Stomach (tissue), 9 donors: ENCODE data around the gene COL24A1. TPM values are rescaled to one million over a fixed set of nuclear protein-coding genes. Genes with fewer than 3 reads are reported as not detected.

Source experiments
- DNase-seq, 2 donors: peaks; one replicate each; pipeline versions ENCODE4 v3.0.0 to v3.0.0-alpha.2; 2013 to 2019
- H3K27ac ChIP-seq, 5 donors: fragments of 200-600 bp in 4 of 5; sonication (generic) in 4 of 5; one replicate each; pipeline ENCODE4 v1.5.1; 2013 to 2019; ENCODE audit warnings: mild to moderate bottlenecking in 1 of 5, moderate library complexity in 1 of 5
- H3K27me3 ChIP-seq, 3 donors: fragments of 200-600 bp; sonication (generic); one replicate each; pipeline ENCODE4 v1.5.1; 2017 to 2019; ENCODE audit warnings: mixed run types in 1 of 3
- H3K36me3 ChIP-seq, 4 donors: fragments of 200-600 bp; sonication (generic); 1 replicate in 3 of 4; 2 replicates in 1 of 4; pipeline ENCODE4 v1.5.1; 2016 to 2019
- H3K4me1 ChIP-seq, 4 donors: fragments of 200-600 bp; sonication (generic); one replicate each; pipeline ENCODE4 v1.5.1; 2016 to 2019
- H3K4me3 ChIP-seq, 4 donors: fragments of 200-600 bp; sonication (generic) in 3 of 4; one replicate each; pipeline ENCODE4 v1.5.1; 2016 to 2019; ENCODE audit warnings: mild to moderate bottlenecking in 1 of 4
- H3K9me3 ChIP-seq, 4 donors: fragments of 200-600 bp; sonication (generic); one replicate each; pipeline ENCODE4 v1.5.1; 2016 to 2019
- EP300 ChIP-seq: sonication (generic); formaldehyde crosslinking; IDR thresholded peaks from one replicate; pipeline ENCODE4 v1.6.1; 2017; ENCODE audit warnings: antibody characterized with exemption
- POLR2A ChIP-seq, 4 donors: fragments of 450-650 bp; IDR thresholded peaks; one replicate each; pipeline ENCODE4 v1.6.1; 2016; ENCODE audit warnings: antibody characterized with exemption in 4 of 4, control low read depth in 2 of 4, mild to moderate bottlenecking in 1 of 4, moderate library complexity in 1 of 4
- POLR2AphosphoS5 ChIP-seq, 3 donors: sonication (generic); formaldehyde crosslinking; IDR thresholded peaks; one replicate each; pipeline ENCODE4 v1.6.1; 2016; ENCODE audit warnings: antibody characterized with exemption in 3 of 3
- WGBS, 5 donors: extraction: QIAGEN DNeasy Blood & Tissue Kit in 3 of 5; methylation state at CpG; one replicate each; pipeline versions ENCODE4 v1.1.5 to v1.1.7; 2013 to 2018; 5-methylcytosine and 5-hydroxymethylcytosine counted together
- intact Hi-C: fragments of 100-400 bp; cut with DNase I; formaldehyde crosslinking; loops from one replicate; pipeline ENCODE4 v1.15.1; 2023; ENCODE audit warnings: low total_unique reads
- polyA plus RNA-seq, 3 donors: library from polyadenylated mRNA; stranded (reverse); fragments of 200-250 nt; gene quantifications; one replicate each; pipeline ENCODE4 v1.2.3, GENCODE V29; 2013
- total RNA-seq, 5 donors: library from RNA; depleted of rRNA; stranded (reverse); fragments of >200 nt; gene quantifications; one replicate each; pipeline versions ENCODE4 v1.1.0 to v1.2.3, GENCODE V29; 2014 to 2016
- TF ChIP-seq, protein P1 (sequence below), 7 experiments: fragments of 450-650 bp in 4 of 7; fragments of 200-600 bp in 3 of 7; sonication (generic) in 3 of 7; IDR thresholded peaks; one replicate each; pipeline ENCODE4 v1.5.1; 2016 to 2019; ENCODE audit warnings: antibody characterized with exemption in 7 of 7, control low read depth in 2 of 7, mild to moderate bottlenecking in 1 of 7
- donor health status: healthy with polysubstance abuse.
- donor health status: Bipolar disorder and iron deficiency.
- donor health status: healthy.

The COL24A1 gene
- total and polyA plus RNA-seq, 8 donors, result under 0.01 to 2.4 (median 0.34) TPM; not detected in 2

DNA sequence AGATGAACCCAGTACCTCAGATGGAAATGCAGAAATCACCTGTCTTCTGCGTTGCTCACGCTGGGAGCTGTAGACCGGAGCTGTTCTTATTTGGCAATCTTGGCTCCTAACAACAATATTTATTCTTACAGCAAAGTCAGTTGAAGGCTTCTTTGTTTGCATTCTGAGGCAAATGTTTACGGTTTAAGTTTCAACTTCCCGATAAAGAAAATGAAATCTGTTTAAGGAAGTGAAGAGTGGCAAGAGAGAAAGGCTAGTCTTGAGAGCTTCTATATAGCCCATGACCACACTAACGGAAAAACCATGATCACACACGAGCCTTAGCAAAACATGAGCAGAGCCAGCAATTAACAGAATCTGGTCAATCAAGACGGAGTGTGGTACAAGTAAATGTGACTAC lies 325.7 kb downstream of the COL24A1 start:
- intact Hi-C loops, result no loop called here
- no peak overlapping the region for H3K27ac ChIP-seq
- peaks cover 0 to 7% (median 3%) of the 10 kb centered on the region in 4 donors for H3K9me3 ChIP-seq
- no peak overlapping the region for H3K4me3 ChIP-seq
- no peaks in the 10 kb centered on the region for H3K36me3 ChIP-seq
- TF ChIP-seq EP300 (no peak), POLR2A (IDR thresholded peaks at IDR 0.05) (no peak), POLR2AphosphoS5 (IDR thresholded peaks at IDR 0.05) (no peak)
- TF ChIP-seq, protein P1, sequence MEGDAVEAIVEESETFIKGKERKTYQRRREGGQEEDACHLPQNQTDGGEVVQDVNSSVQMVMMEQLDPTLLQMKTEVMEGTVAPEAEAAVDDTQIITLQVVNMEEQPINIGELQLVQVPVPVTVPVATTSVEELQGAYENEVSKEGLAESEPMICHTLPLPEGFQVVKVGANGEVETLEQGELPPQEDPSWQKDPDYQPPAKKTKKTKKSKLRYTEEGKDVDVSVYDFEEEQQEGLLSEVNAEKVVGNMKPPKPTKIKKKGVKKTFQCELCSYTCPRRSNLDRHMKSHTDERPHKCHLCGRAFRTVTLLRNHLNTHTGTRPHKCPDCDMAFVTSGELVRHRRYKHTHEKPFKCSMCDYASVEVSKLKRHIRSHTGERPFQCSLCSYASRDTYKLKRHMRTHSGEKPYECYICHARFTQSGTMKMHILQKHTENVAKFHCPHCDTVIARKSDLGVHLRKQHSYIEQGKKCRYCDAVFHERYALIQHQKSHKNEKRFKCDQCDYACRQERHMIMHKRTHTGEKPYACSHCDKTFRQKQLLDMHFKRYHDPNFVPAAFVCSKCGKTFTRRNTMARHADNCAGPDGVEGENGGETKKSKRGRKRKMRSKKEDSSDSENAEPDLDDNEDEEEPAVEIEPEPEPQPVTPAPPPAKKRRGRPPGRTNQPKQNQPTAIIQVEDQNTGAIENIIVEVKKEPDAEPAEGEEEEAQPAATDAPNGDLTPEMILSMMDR (IDR thresholded peaks at IDR 0.05), result no peak
- DNase-seq, result no peak
- H3K27me3 ChIP-seq, result no peaks in the 10 kb centered on the region
- WGBS, 5 donors, result 44 to 71% (median 60%) methylated on average over 8 of the region's 8 CpGs
- no peaks in the 10 kb centered on the region for H3K4me1 ChIP-seq

DNA sequence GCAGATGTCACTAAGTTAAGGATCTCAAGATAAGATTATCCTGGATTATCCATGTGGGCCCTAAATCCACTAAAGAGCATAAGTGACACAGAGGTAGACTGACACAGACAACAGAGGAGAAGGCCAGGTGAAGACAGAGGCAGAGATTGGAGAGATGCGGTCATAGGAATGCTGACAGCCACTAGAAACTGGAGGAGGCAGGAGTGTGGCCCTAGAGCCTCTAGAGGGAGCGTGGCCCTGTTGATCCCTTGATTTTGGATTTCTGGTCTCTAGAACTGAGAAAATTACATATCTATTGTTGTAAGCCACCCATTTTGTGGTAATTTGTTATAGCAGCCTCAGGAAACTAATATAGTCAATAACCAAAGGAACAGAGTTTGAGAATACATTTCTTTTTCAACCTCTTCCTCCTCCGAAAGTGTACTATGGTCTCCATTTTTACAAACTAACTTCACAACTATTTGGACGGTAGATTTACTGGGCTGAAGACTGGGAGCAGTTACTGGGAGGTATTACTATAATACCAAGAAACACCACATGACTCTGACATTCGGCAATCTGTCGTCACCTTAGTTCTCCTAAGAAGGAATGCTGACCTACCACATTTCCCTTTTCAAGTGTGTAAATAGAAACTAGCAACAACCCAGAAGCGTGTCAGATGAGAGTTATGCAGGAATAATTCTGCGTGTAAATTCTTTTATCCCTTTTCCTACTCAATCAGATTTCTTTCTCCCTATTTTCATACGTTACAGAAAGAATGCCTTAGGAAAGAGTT lies 332.3 kb downstream of the COL24A1 start:
- no peak for DNase-seq
- no peak for TF ChIP-seq POLR2AphosphoS5 (IDR thresholded peaks at IDR 0.05)
- no peak for TF ChIP-seq POLR2A (IDR thresholded peaks at IDR 0.05)
- TF ChIP-seq, protein P1 (IDR thresholded peaks at IDR 0.05), result no peak
- TF ChIP-seq EP300, result no peak
- intact Hi-C loops, result no loop called here
- Histone ChIP-seq H3K9me3 (no peaks in the 10 kb centered on the region), H3K27me3 (no peaks in the 10 kb centered on the region), H3K36me3 (no peaks in the 10 kb centered on the region), H3K4me3 (no peak overlapping the region), H3K4me1 (no peaks in the 10 kb centered on the region), H3K27ac (no peak overlapping the region)
- WGBS, 5 donors, result 76 to 84% (median 83%) methylated on average over 9 of the region's 9 CpGs

DNA sequence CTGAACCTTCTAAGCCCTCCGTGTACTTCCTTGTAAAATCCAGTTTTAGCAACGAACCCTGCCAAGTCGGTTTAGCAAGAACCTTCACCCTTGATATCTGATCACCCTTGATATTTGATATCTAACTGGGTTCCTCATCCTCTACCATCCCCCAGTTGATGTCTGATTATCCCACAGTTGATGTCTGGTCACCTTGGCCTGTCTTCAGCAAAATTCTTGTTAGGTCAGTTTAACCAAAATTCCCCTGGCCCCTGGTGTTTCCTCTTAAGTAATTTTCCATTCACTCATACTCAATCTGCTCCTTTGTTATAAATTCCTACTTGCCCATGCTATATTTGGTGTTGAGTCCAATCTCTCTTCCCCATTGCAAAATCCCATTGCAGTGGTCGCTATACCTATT lies 333.9 kb downstream of the COL24A1 start:
- H3K27me3 ChIP-seq, result no peaks in the 10 kb centered on the region
- intact Hi-C loops, result no loop called here
- WGBS, 5 donors, result 67 to 85% (median 74%) methylated on average over 4 of the region's 4 CpGs
- H3K9me3 ChIP-seq, result no peaks in the 10 kb centered on the region
- no peak overlapping the region for H3K4me3 ChIP-seq
- no peak for DNase-seq
- no peaks in the 10 kb centered on the region for H3K4me1 ChIP-seq
- H3K36me3 ChIP-seq, result no peaks in the 10 kb centered on the region
- no peak overlapping the region for H3K27ac ChIP-seq
- TF ChIP-seq, protein P1 (IDR thresholded peaks at IDR 0.05), result no peak
- TF ChIP-seq POLR2A (IDR thresholded peaks at IDR 0.05) (no peak), POLR2AphosphoS5 (IDR thresholded peaks at IDR 0.05) (no peak), EP300 (no peak)

DNA sequence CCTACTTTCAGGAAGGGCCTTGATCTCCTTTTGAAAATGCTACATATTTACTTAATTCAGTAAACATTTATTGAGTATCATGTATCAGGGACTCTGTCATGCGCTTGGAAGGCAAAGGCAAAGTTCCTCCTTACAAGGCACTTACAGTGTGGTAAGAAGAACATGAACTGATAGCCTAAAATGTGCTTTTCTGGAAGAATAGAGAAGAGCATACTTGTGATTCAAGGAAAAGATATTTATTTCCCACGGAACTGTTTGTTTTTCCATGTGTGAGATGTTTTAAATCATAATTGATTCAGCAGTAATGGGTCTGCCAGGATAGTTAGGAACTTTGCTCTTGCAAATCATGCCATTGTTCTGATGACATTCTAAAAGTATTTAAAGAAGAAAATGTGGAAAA lies 338.2 kb downstream of the COL24A1 start:
- Histone ChIP-seq H3K4me1 (no peaks in the 10 kb centered on the region), H3K36me3 (no peaks in the 10 kb centered on the region), H3K9me3 (no peaks in the 10 kb centered on the region), H3K4me3 (no peak overlapping the region), H3K27ac (no peak overlapping the region), H3K27me3 (no peaks in the 10 kb centered on the region)
- intact Hi-C loops, result no loop called here
- WGBS, 5 donors, result 21 to 35% (median 23%) methylated on average over 2 of the region's 2 CpGs
- no peak for TF ChIP-seq POLR2A (IDR thresholded peaks at IDR 0.05)
- no peak for DNase-seq

DNA sequence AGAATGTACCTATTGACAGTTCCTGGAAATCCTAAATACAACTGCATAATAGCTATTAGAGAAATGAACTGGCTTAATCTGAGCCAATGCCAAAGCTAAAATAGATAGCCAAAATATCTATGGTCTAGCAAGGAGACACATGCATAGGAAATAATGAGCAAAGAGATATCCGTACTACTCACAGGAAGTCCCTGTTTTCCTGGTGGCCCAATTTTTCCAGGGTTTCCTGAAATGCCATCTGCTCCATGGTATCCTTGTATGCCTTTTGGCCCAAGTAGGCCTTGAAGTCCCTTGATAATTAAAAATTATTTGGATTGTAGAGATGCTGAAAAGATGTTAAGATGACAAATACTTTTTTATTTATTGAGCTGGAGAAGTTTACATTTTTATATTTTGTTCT lies 340.0 kb downstream of the COL24A1 start:
- H3K9me3 ChIP-seq, result no peaks in the 10 kb centered on the region
- 74 to 86% (median 83%) methylated on average over 1 of the region's 1 CpG for WGBS, 5 donors
- no peaks in the 10 kb centered on the region for H3K4me1 ChIP-seq
- DNase-seq, result no peak
- no peak overlapping the region for H3K4me3 ChIP-seq
- H3K27me3 ChIP-seq, result no peaks in the 10 kb centered on the region
- TF ChIP-seq, protein P1 (IDR thresholded peaks at IDR 0.05), result no peak
- TF ChIP-seq EP300, result no peak
- TF ChIP-seq POLR2AphosphoS5 (IDR thresholded peaks at IDR 0.05), result no peak
- TF ChIP-seq POLR2A (IDR thresholded peaks at IDR 0.05), result no peak
- H3K27ac ChIP-seq, result no peak overlapping the region
- no peaks in the 10 kb centered on the region for H3K36me3 ChIP-seq
- intact Hi-C loops, result no loop called here
